HEK293 (cell line): ENCODE measurements around the gene RIGI.
"Not testable (repeated sequence)": the region's sequence is repeated elsewhere in the genome, so short reads cannot be mapped to it uniquely, and the experiment has no call there.

Source experiments
- ZNF274 ChIP-seq, 2 experiments: fragments of 200-500 bp in 1 of 2; fragments of 450-650 bp in 1 of 2; sonication (Bioruptor generic) in 1 of 2; formaldehyde crosslinking in 1 of 2; IDR thresholded peaks; 2 replicates each; pipeline versions ENCODE4 v1.5.1 to v1.6.1; 2014 to 2016; ENCODE audit warnings: borderline replicate concordance in 1 of 2, inconsistent platforms in 1 of 2, low read length in 1 of 2, missing biosample characterization in 1 of 2, missing genetic modification characterization in 1 of 2
- ZNF768 ChIP-seq: fragments of 450-650 bp; formaldehyde crosslinking; IDR thresholded peaks from 2 replicates; pipeline ENCODE4 v1.5.1; 2018; ENCODE audit warnings: missing biosample characterization, mild to moderate bottlenecking, missing genetic modification characterization
- ZSCAN30 ChIP-seq: fragments of 450-650 bp; IDR thresholded peaks from 2 replicates; pipeline ENCODE4 v1.5.1; 2018; ENCODE audit warnings: missing biosample characterization, mild to moderate bottlenecking, missing genetic modification characterization, moderate library complexity
- TF ChIP-seq, protein P1 (sequence below): fragments of 450-650 bp; formaldehyde crosslinking; IDR thresholded peaks from 2 replicates; pipeline ENCODE4 v1.5.1; 2017; ENCODE audit warnings: missing biosample characterization, missing genetic modification characterization

DNA sequence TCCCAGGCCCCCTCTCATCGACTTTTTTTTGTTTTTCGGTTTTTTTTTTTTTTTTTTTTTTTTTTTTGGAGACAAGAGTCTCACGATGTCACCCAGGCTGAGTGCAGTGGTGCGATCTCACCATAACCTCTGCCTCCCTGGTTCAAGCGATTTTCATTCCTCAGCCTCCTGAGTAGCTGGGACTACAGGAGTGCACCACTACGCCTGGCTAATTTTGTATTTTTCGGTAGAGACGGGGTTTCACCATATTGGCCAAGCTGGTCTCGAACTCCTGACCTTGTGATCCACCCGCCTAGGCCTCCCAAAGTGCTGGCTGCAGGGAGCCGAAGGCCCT lies 1.5 kb downstream of the RIGI start:
- not testable (repeated sequence) for TF ChIP-seq ZNF768; ZSCAN30 (tag by site-specific recombination); ZNF274 (IDR thresholded peaks at IDR 0.05; ENCODE audit: low read length); ZNF274 (tag by site-specific recombination; IDR thresholded peaks at IDR 0.05; ENCODE audit: borderline replicate concordance)
- TF ChIP-seq, protein P1, sequence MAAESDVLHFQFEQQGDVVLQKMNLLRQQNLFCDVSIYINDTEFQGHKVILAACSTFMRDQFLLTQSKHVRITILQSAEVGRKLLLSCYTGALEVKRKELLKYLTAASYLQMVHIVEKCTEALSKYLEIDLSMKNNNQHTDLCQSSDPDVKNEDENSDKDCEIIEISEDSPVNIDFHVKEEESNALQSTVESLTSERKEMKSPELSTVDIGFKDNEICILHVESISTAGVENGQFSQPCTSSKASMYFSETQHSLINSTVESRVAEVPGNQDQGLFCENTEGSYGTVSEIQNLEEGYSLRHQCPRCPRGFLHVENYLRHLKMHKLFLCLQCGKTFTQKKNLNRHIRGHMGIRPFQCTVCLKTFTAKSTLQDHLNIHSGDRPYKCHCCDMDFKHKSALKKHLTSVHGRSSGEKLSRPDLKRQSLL: not testable (repeated sequence)
